GM23338 (cell line): ENCODE data around the gene EBPL. TPM values are rescaled to one million over a fixed set of nuclear protein-coding genes. Genes with fewer than 3 reads are reported as not detected.

Experiments used
- ATAC-seq: fragments of 200-7000 bp; cut with Tn5 transposase; 3 replicates; pipeline ENCODE4 v1.9.1; 2020
- DNase-seq: peaks from one replicate; pipeline ENCODE4 v3.0.0-alpha.2; 2015; ENCODE audit warnings: low spot score
- H2AFZ ChIP-seq: fragments of 200-600 bp; sonication (generic); 2 replicates; pipeline ENCODE4 v1.8.0; 2016; ENCODE audit warnings: antibody characterized with exemption, mild to moderate bottlenecking, moderate library complexity
- H3F3A ChIP-seq: fragments of 200-600 bp; sonication (generic); replicated peaks from 2 replicates; pipeline ENCODE4 v1.8.0; 2017; ENCODE audit warnings: antibody characterized with exemption, mixed run types, low read depth
- H3K27ac ChIP-seq: fragments of 200-600 bp; sonication (generic); 2 replicates; pipeline ENCODE4 v1.6.1; 2016; ENCODE audit warnings: low read depth
- H3K27me3 ChIP-seq: fragments of 200-600 bp; sonication (generic); 2 replicates; pipeline ENCODE4 v1.8.0; 2016; ENCODE audit warnings: mild to moderate bottlenecking, mixed run types, moderate library complexity; ENCODE audit not compliant: insufficient read depth
- H3K36me3 ChIP-seq: fragments of 200-600 bp; sonication (generic); 2 replicates; pipeline ENCODE4 v1.8.0; 2016; ENCODE audit warnings: mild to moderate bottlenecking; ENCODE audit not compliant: insufficient read depth
- H3K4me1 ChIP-seq: fragments of 200-600 bp; sonication (generic); 2 replicates; pipeline ENCODE4 v1.8.0; 2016; ENCODE audit warnings: mild to moderate bottlenecking, moderate library complexity; ENCODE audit not compliant: insufficient read depth
- H3K4me2 ChIP-seq: fragments of 200-600 bp; sonication (generic); 2 replicates; pipeline ENCODE4 v1.7.1; 2017; ENCODE audit warnings: mixed run types
- H3K4me3 ChIP-seq: fragments of 200-600 bp; sonication (generic); 2 replicates; pipeline ENCODE4 v1.6.1; 2016; ENCODE audit warnings: mixed run types
- H3K79me2 ChIP-seq: fragments of 200-600 bp; sonication (generic); replicated peaks from 2 replicates; pipeline ENCODE4 v1.8.0; 2017; ENCODE audit warnings: mild to moderate bottlenecking; ENCODE audit not compliant: insufficient read depth
- H3K9me2 ChIP-seq: fragments of 200-600 bp; sonication (generic); 2 replicates; pipeline ENCODE4 v1.8.0; 2017; ENCODE audit not compliant: insufficient read depth
- H4K20me1 ChIP-seq: fragments of 200-600 bp; sonication (generic); replicated peaks from 2 replicates; pipeline ENCODE4 v1.8.0; 2017; ENCODE audit warnings: mild to moderate bottlenecking; ENCODE audit not compliant: insufficient read depth
- H3K27ac Mint-ChIP-seq: 2 replicates; pipeline ENCODE4 v1.8.0; 2020; ENCODE audit warnings: inconsistent platforms, mild to moderate bottlenecking, moderate library complexity, mixed read lengths
- H3K27me3 Mint-ChIP-seq: 3 replicates; pipeline ENCODE4 v1.8.0; 2022; ENCODE audit warnings: low read depth, mild to moderate bottlenecking, moderate library complexity, mixed read lengths, inconsistent platforms; ENCODE audit not compliant: insufficient read depth, poor library complexity
- H3K36me3 Mint-ChIP-seq: 3 replicates; pipeline ENCODE4 v1.8.0; 2021; ENCODE audit warnings: low read depth, mild to moderate bottlenecking, inconsistent platforms, moderate library complexity, mixed read lengths
- H3K4me1 Mint-ChIP-seq: 3 replicates; pipeline ENCODE4 v1.8.0; 2020; ENCODE audit warnings: mild to moderate bottlenecking, inconsistent platforms, mixed read lengths
- H3K4me3 Mint-ChIP-seq: 3 replicates; pipeline ENCODE4 v1.8.0; 2021; ENCODE audit warnings: moderate library complexity, mild to moderate bottlenecking, inconsistent platforms, mixed read lengths
- H3K9me3 Mint-ChIP-seq: 3 replicates; pipeline ENCODE4 v1.8.0; 2020; ENCODE audit warnings: moderate library complexity, mild to moderate bottlenecking, inconsistent platforms, mixed read lengths
- EZH2phosphoT487 ChIP-seq: fragments of 200-600 bp; sonication (generic); IDR thresholded peaks from one replicate; pipeline ENCODE4 v1.8.1; 2018; ENCODE audit warnings: antibody characterized with exemption; ENCODE audit not compliant: unreplicated experiment
- NANOG ChIP-seq: IDR thresholded peaks from 2 replicates; pipeline ENCODE4 v1.6.1; 2016; ENCODE audit warnings: antibody characterized with exemption, borderline replicate concordance
- POLR2AphosphoS5 ChIP-seq: IDR thresholded peaks from 2 replicates; pipeline ENCODE4 v1.6.1; 2016; ENCODE audit warnings: antibody characterized with exemption, low read depth
- STAT1 ChIP-seq: IDR thresholded peaks from one replicate; pipeline ENCODE4 v1.6.1; 2016; ENCODE audit warnings: antibody characterized with exemption; ENCODE audit not compliant: unreplicated experiment
- ZNF114 ChIP-seq: fragments of 250-450 bp; sonication (Bioruptor Pico); IDR thresholded peaks from 2 replicates; pipeline ENCODE4 v1.5.0; 2020; ENCODE audit warnings: mild to moderate bottlenecking, moderate library complexity
- polyA plus RNA-seq: library from polyadenylated mRNA; unstranded; fragments of >200 nt; fragmentation: Nextera tagmentation; extraction: Ambion mirVana; gene quantifications from 2 replicates; pipeline ENCODE4 v1.2.1, GENCODE V29; 2016
- total RNA-seq: library from RNA; depleted of rRNA; stranded (reverse); fragments of >200 nt; shearing (Covaris generic); gene quantifications from 2 replicates; pipeline ENCODE4 v1.2.3, GENCODE V29; 2014
- TF ChIP-seq, protein P1 (sequence below), 2 experiments: fragments of 200-600 bp in 1 of 2; sonication (generic) in 1 of 2; conservative IDR thresholded peaks; 2 replicates each; pipeline versions ENCODE4 v1.5.1 to v1.6.1; 2016 to 2017; ENCODE audit warnings: antibody characterized with exemption in 2 of 2, low read depth in 2 of 2, mild to moderate bottlenecking in 2 of 2, moderate library complexity in 1 of 2
- TF ChIP-seq, protein P2 (sequence below): fragments of 250-450 bp; sonication (Bioruptor Pico); IDR thresholded peaks from 2 replicates; pipeline ENCODE4 v1.5.0; 2020; ENCODE audit warnings: mild to moderate bottlenecking, moderate library complexity
- TF ChIP-seq, protein P3 (sequence below): IDR thresholded peaks from one replicate; pipeline ENCODE4 v1.6.1; 2018; ENCODE audit warnings: antibody characterized with exemption; ENCODE audit not compliant: unreplicated experiment

Gene EBPL
- total and polyA plus RNA-seq, 2 experiments from 2014 or later = 231 to 245 TPM

DNA sequence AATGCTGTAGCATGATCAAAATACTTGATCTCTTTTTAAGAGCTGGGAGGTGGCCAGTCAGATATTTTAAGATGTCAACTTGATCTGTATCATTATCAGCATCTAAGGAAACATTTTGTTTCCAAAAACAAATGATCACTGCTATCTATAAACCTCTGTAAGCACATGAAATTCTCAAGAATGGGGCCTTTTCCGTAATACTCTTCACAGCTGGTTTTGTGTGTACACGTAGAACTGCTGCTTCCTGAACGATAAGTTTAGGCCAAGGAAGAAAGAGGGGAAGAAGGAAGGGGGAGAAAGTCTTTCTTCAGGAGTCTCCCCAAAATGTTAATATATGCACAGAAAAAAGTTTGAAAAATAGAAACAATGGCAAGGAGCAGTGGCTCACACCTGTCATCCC lies 37.3 kb downstream of the EBPL start (continued):
- TF ChIP-seq, protein P1, sequence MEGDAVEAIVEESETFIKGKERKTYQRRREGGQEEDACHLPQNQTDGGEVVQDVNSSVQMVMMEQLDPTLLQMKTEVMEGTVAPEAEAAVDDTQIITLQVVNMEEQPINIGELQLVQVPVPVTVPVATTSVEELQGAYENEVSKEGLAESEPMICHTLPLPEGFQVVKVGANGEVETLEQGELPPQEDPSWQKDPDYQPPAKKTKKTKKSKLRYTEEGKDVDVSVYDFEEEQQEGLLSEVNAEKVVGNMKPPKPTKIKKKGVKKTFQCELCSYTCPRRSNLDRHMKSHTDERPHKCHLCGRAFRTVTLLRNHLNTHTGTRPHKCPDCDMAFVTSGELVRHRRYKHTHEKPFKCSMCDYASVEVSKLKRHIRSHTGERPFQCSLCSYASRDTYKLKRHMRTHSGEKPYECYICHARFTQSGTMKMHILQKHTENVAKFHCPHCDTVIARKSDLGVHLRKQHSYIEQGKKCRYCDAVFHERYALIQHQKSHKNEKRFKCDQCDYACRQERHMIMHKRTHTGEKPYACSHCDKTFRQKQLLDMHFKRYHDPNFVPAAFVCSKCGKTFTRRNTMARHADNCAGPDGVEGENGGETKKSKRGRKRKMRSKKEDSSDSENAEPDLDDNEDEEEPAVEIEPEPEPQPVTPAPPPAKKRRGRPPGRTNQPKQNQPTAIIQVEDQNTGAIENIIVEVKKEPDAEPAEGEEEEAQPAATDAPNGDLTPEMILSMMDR (conservative IDR thresholded peaks at IDR 0.05; ENCODE audit: low read depth in 2 of 2) = no peak
- TF ChIP-seq, protein P2, sequence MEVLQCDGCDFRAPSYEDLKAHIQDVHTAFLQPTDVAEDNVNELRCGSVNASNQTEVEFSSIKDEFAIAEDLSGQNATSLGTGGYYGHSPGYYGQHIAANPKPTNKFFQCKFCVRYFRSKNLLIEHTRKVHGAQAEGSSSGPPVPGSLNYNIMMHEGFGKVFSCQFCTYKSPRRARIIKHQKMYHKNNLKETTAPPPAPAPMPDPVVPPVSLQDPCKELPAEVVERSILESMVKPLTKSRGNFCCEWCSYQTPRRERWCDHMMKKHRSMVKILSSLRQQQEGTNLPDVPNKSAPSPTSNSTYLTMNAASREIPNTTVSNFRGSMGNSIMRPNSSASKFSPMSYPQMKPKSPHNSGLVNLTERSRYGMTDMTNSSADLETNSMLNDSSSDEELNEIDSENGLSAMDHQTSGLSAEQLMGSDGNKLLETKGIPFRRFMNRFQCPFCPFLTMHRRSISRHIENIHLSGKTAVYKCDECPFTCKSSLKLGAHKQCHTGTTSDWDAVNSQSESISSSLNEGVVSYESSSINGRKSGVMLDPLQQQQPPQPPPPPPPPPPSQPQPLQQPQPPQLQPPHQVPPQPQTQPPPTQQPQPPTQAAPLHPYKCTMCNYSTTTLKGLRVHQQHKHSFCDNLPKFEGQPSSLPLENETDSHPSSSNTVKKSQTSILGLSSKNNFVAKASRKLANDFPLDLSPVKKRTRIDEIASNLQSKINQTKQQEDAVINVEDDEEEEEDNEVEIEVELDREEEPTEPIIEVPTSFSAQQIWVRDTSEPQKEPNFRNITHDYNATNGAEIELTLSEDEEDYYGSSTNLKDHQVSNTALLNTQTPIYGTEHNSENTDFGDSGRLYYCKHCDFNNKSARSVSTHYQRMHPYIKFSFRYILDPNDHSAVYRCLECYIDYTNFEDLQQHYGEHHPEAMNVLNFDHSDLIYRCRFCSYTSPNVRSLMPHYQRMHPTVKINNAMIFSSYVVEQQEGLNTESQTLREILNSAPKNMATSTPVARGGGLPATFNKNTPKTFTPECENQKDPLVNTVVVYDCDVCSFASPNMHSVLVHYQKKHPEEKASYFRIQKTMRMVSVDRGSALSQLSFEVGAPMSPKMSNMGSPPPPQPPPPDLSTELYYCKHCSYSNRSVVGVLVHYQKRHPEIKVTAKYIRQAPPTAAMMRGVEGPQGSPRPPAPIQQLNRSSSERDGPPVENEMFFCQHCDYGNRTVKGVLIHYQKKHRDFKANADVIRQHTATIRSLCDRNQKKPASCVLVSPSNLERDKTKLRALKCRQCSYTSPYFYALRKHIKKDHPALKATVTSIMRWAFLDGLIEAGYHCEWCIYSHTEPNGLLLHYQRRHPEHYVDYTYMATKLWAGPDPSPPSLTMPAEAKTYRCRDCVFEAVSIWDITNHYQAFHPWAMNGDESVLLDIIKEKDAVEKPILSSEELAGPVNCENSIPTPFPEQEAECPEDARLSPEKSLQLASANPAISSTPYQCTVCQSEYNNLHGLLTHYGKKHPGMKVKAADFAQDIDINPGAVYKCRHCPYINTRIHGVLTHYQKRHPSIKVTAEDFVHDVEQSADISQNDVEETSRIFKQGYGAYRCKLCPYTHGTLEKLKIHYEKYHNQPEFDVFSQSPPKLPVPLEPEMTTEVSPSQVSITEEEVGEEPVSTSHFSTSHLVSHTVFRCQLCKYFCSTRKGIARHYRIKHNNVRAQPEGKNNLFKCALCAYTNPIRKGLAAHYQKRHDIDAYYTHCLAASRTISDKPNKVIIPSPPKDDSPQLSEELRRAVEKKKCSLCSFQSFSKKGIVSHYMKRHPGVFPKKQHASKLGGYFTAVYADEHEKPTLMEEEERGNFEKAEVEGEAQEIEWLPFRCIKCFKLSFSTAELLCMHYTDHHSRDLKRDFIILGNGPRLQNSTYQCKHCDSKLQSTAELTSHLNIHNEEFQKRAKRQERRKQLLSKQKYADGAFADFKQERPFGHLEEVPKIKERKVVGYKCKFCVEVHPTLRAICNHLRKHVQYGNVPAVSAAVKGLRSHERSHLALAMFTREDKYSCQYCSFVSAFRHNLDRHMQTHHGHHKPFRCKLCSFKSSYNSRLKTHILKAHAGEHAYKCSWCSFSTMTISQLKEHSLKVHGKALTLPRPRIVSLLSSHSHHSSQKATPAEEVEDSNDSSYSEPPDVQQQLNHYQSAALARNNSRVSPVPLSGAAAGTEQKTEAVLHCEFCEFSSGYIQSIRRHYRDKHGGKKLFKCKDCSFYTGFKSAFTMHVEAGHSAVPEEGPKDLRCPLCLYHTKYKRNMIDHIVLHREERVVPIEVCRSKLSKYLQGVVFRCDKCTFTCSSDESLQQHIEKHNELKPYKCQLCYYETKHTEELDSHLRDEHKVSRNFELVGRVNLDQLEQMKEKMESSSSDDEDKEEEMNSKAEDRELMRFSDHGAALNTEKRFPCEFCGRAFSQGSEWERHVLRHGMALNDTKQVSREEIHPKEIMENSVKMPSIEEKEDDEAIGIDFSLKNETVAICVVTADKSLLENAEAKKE (CRISPR knock-in tag) = no peak

DNA sequence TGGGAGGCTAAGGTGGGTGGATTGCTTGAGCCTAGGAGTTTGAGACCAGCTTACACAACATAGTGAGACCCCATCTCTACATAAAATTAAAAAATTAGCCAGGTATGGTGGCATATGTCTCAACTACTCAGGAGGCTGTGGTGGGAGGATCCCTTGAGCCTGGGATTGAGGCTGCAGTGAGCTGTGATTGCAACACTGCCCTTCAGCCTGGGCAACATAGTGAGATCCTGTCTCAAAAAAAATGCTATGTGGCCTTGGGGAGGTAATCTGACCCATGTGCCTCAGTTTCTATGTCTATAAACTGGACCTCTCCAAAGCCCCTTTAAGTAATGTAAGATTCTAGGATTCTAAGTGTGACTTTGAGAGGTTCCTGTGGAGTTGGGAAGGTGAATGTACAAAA lies 37.8 kb downstream of the EBPL start:
- Histone ChIP-seq H3K4me2 (no peak overlapping the region), H3K4me3 (no peak overlapping the region), H3K36me3 (no peaks in the 10 kb centered on the region; the same call in 1 of the 2 replicates), H2AFZ (no peak overlapping the region), H4K20me1 (no peaks in the 10 kb centered on the region; the same call in none of the 2 replicates), H3K4me1 (no peaks in the 10 kb centered on the region), H3K9me2 (no peaks in the 10 kb centered on the region), H3F3A (0 out of 2 replicates have a peak, but pooled peaks cover 5% of the 10 kb centered on the region), H3K27ac (no peak overlapping the region), H3K79me2 (no peaks in the 10 kb centered on the region), H3K27me3 (no peaks in the 10 kb centered on the region)
- Mint-ChIP-seq H3K36me3 (peaks cover 8% of the 10 kb centered on the region; the same call in 2 of the 3 replicates), H3K4me3 (no peak overlapping the region), H3K4me1 (peaks cover 4% of the 10 kb centered on the region; the same call in 2 of the 3 replicates), H3K27me3 (no peaks in the 10 kb centered on the region), H3K9me3 (no peaks in the 10 kb centered on the region), H3K27ac (no peak overlapping the region)
- TF ChIP-seq EZH2phosphoT487 (no peak), POLR2AphosphoS5 (no peak), NANOG (no peak), ZNF114 (CRISPR knock-in tag) (no peak), STAT1 (no peak)
- TF ChIP-seq, protein P3, sequence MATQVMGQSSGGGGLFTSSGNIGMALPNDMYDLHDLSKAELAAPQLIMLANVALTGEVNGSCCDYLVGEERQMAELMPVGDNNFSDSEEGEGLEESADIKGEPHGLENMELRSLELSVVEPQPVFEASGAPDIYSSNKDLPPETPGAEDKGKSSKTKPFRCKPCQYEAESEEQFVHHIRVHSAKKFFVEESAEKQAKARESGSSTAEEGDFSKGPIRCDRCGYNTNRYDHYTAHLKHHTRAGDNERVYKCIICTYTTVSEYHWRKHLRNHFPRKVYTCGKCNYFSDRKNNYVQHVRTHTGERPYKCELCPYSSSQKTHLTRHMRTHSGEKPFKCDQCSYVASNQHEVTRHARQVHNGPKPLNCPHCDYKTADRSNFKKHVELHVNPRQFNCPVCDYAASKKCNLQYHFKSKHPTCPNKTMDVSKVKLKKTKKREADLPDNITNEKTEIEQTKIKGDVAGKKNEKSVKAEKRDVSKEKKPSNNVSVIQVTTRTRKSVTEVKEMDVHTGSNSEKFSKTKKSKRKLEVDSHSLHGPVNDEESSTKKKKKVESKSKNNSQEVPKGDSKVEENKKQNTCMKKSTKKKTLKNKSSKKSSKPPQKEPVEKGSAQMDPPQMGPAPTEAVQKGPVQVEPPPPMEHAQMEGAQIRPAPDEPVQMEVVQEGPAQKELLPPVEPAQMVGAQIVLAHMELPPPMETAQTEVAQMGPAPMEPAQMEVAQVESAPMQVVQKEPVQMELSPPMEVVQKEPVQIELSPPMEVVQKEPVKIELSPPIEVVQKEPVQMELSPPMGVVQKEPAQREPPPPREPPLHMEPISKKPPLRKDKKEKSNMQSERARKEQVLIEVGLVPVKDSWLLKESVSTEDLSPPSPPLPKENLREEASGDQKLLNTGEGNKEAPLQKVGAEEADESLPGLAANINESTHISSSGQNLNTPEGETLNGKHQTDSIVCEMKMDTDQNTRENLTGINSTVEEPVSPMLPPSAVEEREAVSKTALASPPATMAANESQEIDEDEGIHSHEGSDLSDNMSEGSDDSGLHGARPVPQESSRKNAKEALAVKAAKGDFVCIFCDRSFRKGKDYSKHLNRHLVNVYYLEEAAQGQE = no peak
- no peak for DNase-seq
- ATAC-seq = no peak
